GM12878 (cell line): ENCODE measurements around the gene CLIP2. TPM values are rescaled to one million over a fixed set of nuclear protein-coding genes. Genes with fewer than 3 reads are reported as not detected.

Experiments
- ATAC-seq: fragments of 200-7000 bp; cut with Tn5 transposase; 3 replicates; pipeline ENCODE4 v1.9.1; 2020; ENCODE audit warnings: mild to moderate bottlenecking, moderate library complexity
- BruUV-seq: library from RNA; stranded (reverse); fragments of 400-500 nt; replicated peaks from 2 replicates; lab custom pipeline; 2021; lab: Mats Ljungman, UMichigan
- CTCF ChIA-PET: fragments of 300-600 bp; sonication (Branson Sonifier 250); formaldehyde crosslinking; extraction: SDS; loops from one replicate; lab custom pipeline; 2021; ENCODE audit warnings: inconsistent platforms; lab: Yijun Ruan, JAX
- POLR2A ChIA-PET: fragments of 350-600 bp; formaldehyde crosslinking; extraction: SDS; loops from one replicate; lab custom pipeline; 2021; ENCODE audit warnings: inconsistent platforms; lab: Charles Lee
- RAD21 ChIA-PET: fragments of 300-600 bp; sonication (Branson Sonifier 250); formaldehyde crosslinking; loops from one replicate; lab custom pipeline; 2023; ENCODE audit warnings: antibody characterized with exemption; ENCODE audit not compliant: unreplicated experiment; lab: Charles Lee
- SMC1A ChIA-PET: fragments of 300-600 bp; sonication (Branson Sonifier 250); formaldehyde crosslinking; loops from one replicate; lab custom pipeline; 2023; ENCODE audit not compliant: unreplicated experiment, uncharacterized antibody; lab: Charles Lee
- DNase-seq: peaks from one replicate; pipeline ENCODE4 v3.0.0-alpha.2; 2011; ENCODE audit warnings: low read depth, low spot score
- FAIRE-seq: peaks from 3 replicates; lab custom pipeline; 2011; peaks lifted over from hg19 to GRCh38; lab: Jason Lieb, UNC
- H2AFZ ChIP-seq: 2 replicates; pipeline ENCODE4 v1.6.0; 2011; ENCODE audit warnings: low read depth, low read length, control low read depth; ENCODE audit not compliant: control insufficient read depth
- H3K27ac ChIP-seq: 2 replicates; pipeline ENCODE4 v1.5.1; 2011; ENCODE audit warnings: control low read depth; ENCODE audit not compliant: control insufficient read depth, insufficient read depth
- H3K27me3 ChIP-seq, 2 experiments: replicated peaks in 1 of 2; 2 replicates each; pipeline versions ENCODE4 v1.6.0 to v1.6.1; 2011; ENCODE audit warnings: low read length in 1 of 2; ENCODE audit not compliant: control insufficient read depth in 2 of 2, insufficient read depth in 2 of 2
- H3K36me3 ChIP-seq, 2 experiments: 2 replicates each; pipeline ENCODE4 v1.5.1; 2011; ENCODE audit warnings: low read length in 1 of 2; ENCODE audit not compliant: control insufficient read depth in 2 of 2, insufficient read depth in 2 of 2
- H3K4me1 ChIP-seq: 2 replicates; pipeline ENCODE4 v1.6.1; 2011; ENCODE audit warnings: mild to moderate bottlenecking, low read length, moderate library complexity, mixed read lengths; ENCODE audit not compliant: control insufficient read depth, insufficient read depth
- H3K4me2 ChIP-seq: 2 replicates; pipeline ENCODE4 v1.6.0; 2011; ENCODE audit warnings: control low read depth; ENCODE audit not compliant: control insufficient read depth, insufficient read depth
- H3K4me3 ChIP-seq: fragments of 200-600 bp; sonication (generic); 2 replicates; pipeline ENCODE4 v1.5.1; 2016
- H3K79me2 ChIP-seq: 2 replicates; pipeline ENCODE4 v1.6.0; 2011; ENCODE audit warnings: low read length; ENCODE audit not compliant: control insufficient read depth, insufficient read depth
- H3K9ac ChIP-seq: 2 replicates; pipeline ENCODE4 v1.8.0; 2011; ENCODE audit warnings: low read length, control low read depth, mixed read lengths; ENCODE audit not compliant: control insufficient read depth, insufficient read depth
- H3K9me3 ChIP-seq: replicated peaks from 3 replicates; pipeline ENCODE4 v1.5.1; 2011; ENCODE audit warnings: mild to moderate bottlenecking, low read length; ENCODE audit not compliant: control insufficient read depth, insufficient read depth
- H4K20me1 ChIP-seq: 2 replicates; pipeline ENCODE4 v1.6.0; 2011; ENCODE audit not compliant: control insufficient read depth, insufficient read depth
- CUX1 ChIP-seq: IDR thresholded peaks from 2 replicates; pipeline ENCODE4 v1.6.1; 2012; ENCODE audit warnings: improper control_type of control experiment, low read depth, low read length; ENCODE audit not compliant: insufficient replicate concordance
- E2F4 ChIP-seq: IDR thresholded peaks from 2 replicates; pipeline ENCODE4 v1.6.1; 2012; ENCODE audit warnings: low read depth, low read length, improper control_type of control experiment
- ESRRA ChIP-seq: IDR thresholded peaks from 2 replicates; pipeline ENCODE4 v1.6.1; 2012; ENCODE audit warnings: mild to moderate bottlenecking, low read length, improper control_type of control experiment
- NR2F1 ChIP-seq: fragments of 450-650 bp; conservative IDR thresholded peaks from 2 replicates; pipeline ENCODE4 v1.6.1; 2017; ENCODE audit warnings: mild to moderate bottlenecking
- SIX5 ChIP-seq: IDR thresholded peaks from 2 replicates; pipeline ENCODE4 v1.6.1; 2011; ENCODE audit warnings: mild to moderate bottlenecking, low read depth, low read length, moderate library complexity; ENCODE audit not compliant: severe bottlenecking
- SMC3 ChIP-seq: IDR thresholded peaks from 2 replicates; pipeline ENCODE4 v1.6.1; 2011; ENCODE audit warnings: low read length, improper control_type of control experiment, borderline replicate concordance
- TARDBP ChIP-seq: IDR thresholded peaks from 2 replicates; pipeline ENCODE4 v1.6.1; 2016; ENCODE audit warnings: borderline replicate concordance
- YY1 ChIP-seq: IDR thresholded peaks from 2 replicates; pipeline ENCODE4 v1.6.1; 2011; ENCODE audit warnings: low read depth, mild to moderate bottlenecking, low read length
- WGBS: methylation state at CpG from one replicate; pipeline ENCODE4 v1.1.6; 2016; ENCODE audit warnings: low lambda C conversion rate; ENCODE audit not compliant: insufficient replicate concordance, insufficient coverage; ENCODE audit errors: missing lambda C conversion rate; 5-methylcytosine and 5-hydroxymethylcytosine counted together
- in situ Hi-C: fragments of 300-500 bp; cut with MboI; formaldehyde crosslinking; loops from 9 replicates; pipeline ENCODE4 v1.14.3; 2018; ENCODE audit warnings: mixed read lengths
- intact Hi-C: fragments of 100-400 bp; cut with micrococcal nuclease; formaldehyde crosslinking; loops from one replicate; pipeline ENCODE4 v1.14.2; 2022; ENCODE audit not compliant: unreplicated experiment
- polyA plus RNA-seq, 11 experiments: library from polyadenylated mRNA; depleted of rRNA in 4 of 11; unstranded in 6 of 11; stranded (reverse) in 5 of 11; fragments of >200 nt; fragmentation: Nextera tagmentation in 4 of 11; fragmentation: Illumina TruSeq in 1 of 11; extraction: Ambion mirVana in 4 of 11; extraction: Trizol in 1 of 11; gene quantifications; 1 replicate in 1 of 11; 2 replicates in 10 of 11; pipeline versions ENCODE4 v1.2.1 to v1.2.3, GENCODE V29; 2011 to 2016; ENCODE audit warnings: inconsistent platforms in 2 of 11, missing spikeins in 2 of 11, low read depth in 1 of 11
- total RNA-seq, 4 experiments: library from RNA; depleted of rRNA in 3 of 4; stranded (reverse); fragments of >200 nt in 3 of 4; fragmentation: Illumina TruSeq in 1 of 4; extraction: Trizol in 1 of 4; gene quantifications; 2 replicates each; pipeline versions ENCODE4 v1.2.1 to v1.2.3, GENCODE V29; 2013 to 2021
- TF ChIP-seq, protein P1 (sequence below): IDR thresholded peaks from 2 replicates; pipeline ENCODE4 v1.6.1; 2012; ENCODE audit warnings: low read depth, low read length, improper control_type of control experiment

Gene CLIP2
- total and polyA plus RNA-seq, 10 of the 15 experiments (the other 5 are each of a cell fraction or from before 2014, with no cell fraction given) = 0.26 to 56.3 (median 21.0) TPM

DNA sequence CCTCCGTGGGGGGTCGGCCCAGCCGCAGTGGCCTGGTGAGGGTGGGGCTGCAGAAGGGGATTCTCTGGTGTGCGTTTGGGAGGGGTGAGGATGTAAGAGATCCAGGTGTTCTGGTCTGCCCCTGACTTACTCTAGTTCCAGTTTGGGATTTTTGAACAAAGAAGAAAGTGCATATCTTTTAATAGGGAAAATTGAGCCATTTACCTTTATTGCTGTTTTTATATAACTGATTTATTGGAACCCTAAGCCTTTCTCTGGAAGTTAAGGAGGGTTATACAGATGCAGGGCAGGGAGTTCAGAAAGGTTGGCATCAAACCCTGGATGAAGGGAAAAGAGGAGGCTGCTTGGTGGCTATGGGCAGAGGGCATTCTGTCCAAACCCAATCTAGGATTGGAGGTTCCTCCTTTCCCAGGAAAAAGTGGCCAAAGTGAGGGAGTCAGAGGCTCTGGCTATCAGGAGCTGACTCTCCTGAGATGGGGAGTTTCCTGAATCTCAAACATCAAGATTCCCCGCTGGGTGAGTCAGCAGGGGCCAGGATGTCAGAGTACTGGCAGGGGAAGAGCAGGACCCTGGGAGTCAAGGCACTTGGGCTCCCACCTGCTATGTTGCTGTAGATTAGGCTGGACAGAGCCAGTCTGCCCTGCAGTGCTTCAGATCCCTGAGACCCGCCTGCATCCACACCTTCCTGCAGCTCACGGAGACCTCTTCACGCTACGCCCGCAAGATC, 67.5 kb downstream of the CLIP2 start (continued):
- TF ChIP-seq CUX1 (no peak), ESRRA (no peak)

DNA sequence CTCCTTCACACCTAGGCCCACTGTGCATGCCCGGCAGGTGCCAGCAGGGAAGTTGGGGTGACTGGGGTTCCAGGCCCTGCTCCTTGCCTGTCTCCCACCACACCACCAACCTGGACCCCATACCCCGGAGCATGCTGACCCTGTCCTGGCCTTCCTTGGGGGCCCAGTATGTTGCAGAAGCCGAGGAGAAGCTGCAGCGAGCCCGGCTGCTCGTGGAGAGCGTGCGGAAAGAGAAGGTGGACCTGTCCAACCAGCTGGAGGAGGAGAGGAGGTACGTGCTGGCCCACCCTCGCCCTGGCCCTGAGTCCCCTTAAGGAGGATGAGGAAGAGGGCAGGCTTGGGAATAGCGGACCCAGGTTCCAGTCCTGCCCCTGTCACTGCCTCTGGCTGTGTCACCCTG, 70.8 kb downstream of the CLIP2 start:
- Histone ChIP-seq H3K36me3 (peaks cover 14 to 33% of the 10 kb centered on the region in 2 experiments; a peak in 3 of 4 replicates), H3K79me2 (no peaks in the 10 kb centered on the region), H3K27me3 (no peaks in the 10 kb centered on the region), H3K4me1 (no peaks in the 10 kb centered on the region), H3K4me2 (no peak overlapping the region), H3K9ac (no peak overlapping the region), H3K9me3 (no peaks in the 10 kb centered on the region; the same call in 2 of the 3 replicates), H4K20me1 (no peaks in the 10 kb centered on the region), H3K27ac (no peak overlapping the region)
- ChIA-PET CTCF (no interaction called here), POLR2A (no interaction called here), SMC1A (no interaction called here), RAD21 (no interaction called here)
- BruUV-seq = no TSS peak
- no peak for FAIRE-seq
- WGBS = 95% methylated on average over 11 of the region's 11 CpGs
- intact Hi-C loops = loop anchor here (10.0 kb wide), 1 partner anchor 55 kb away; no protein-coding TSS in a partner anchor
- DNase-seq = no peak
- in situ Hi-C loops = no loop called here
- TF ChIP-seq NR2F1 (no peak), YY1 (no peak), E2F4 (no peak), SMC3 (no peak), TARDBP (no peak), SIX5 (no peak)
- TF ChIP-seq, protein P1, sequence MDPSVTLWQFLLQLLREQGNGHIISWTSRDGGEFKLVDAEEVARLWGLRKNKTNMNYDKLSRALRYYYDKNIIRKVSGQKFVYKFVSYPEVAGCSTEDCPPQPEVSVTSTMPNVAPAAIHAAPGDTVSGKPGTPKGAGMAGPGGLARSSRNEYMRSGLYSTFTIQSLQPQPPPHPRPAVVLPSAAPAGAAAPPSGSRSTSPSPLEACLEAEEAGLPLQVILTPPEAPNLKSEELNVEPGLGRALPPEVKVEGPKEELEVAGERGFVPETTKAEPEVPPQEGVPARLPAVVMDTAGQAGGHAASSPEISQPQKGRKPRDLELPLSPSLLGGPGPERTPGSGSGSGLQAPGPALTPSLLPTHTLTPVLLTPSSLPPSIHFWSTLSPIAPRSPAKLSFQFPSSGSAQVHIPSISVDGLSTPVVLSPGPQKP = no peak
- TF ChIP-seq, all 136 proteins: peak for 0
- no peak for ATAC-seq
- Histone ChIP-seq H3K4me3 (no peak overlapping the region), H2AFZ (no peak overlapping the region)
